ENCODE measurements around the gene TP73.

DNA sequence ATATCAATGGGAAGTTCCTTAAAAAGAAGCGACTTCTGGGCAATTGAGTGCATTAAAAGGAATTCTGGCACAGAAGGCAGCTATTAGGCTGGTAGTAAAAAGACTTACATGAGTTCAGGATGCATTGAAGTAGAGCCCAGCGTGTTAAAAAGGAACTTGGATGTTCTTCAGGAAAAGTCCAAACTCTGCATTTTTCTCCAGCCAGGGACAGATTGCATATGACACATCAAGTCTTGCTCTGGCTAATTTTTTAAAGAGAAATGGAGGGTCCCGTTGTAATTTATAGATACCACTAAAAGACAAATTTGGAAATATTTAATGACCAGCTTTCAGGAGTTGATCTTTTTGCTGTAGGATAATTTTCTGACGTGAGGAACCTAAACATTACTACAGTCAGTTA lies 26.3 kb upstream of the TP73 start:
- TF ChIP-seq, protein P1, sequence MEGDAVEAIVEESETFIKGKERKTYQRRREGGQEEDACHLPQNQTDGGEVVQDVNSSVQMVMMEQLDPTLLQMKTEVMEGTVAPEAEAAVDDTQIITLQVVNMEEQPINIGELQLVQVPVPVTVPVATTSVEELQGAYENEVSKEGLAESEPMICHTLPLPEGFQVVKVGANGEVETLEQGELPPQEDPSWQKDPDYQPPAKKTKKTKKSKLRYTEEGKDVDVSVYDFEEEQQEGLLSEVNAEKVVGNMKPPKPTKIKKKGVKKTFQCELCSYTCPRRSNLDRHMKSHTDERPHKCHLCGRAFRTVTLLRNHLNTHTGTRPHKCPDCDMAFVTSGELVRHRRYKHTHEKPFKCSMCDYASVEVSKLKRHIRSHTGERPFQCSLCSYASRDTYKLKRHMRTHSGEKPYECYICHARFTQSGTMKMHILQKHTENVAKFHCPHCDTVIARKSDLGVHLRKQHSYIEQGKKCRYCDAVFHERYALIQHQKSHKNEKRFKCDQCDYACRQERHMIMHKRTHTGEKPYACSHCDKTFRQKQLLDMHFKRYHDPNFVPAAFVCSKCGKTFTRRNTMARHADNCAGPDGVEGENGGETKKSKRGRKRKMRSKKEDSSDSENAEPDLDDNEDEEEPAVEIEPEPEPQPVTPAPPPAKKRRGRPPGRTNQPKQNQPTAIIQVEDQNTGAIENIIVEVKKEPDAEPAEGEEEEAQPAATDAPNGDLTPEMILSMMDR (IDR thresholded peaks at IDR 0.05; ENCODE audit: poor library complexity, severe bottlenecking), result no peak
- TF ChIP-seq TAF1 (IDR thresholded peaks at IDR 0.05; ENCODE audit: low read depth) (no peak), SMC3 (conservative IDR thresholded peaks at IDR 0.05; ENCODE audit: poor library complexity) (no peak), EZH2 (IDR thresholded peaks at IDR 0.05; ENCODE audit: borderline replicate concordance, insufficient read depth, low read length, poor library complexity, severe bottlenecking) (no peak), RAD21 (conservative IDR thresholded peaks at IDR 0.05) (no peak)
- TF ChIP-seq, protein P2, sequence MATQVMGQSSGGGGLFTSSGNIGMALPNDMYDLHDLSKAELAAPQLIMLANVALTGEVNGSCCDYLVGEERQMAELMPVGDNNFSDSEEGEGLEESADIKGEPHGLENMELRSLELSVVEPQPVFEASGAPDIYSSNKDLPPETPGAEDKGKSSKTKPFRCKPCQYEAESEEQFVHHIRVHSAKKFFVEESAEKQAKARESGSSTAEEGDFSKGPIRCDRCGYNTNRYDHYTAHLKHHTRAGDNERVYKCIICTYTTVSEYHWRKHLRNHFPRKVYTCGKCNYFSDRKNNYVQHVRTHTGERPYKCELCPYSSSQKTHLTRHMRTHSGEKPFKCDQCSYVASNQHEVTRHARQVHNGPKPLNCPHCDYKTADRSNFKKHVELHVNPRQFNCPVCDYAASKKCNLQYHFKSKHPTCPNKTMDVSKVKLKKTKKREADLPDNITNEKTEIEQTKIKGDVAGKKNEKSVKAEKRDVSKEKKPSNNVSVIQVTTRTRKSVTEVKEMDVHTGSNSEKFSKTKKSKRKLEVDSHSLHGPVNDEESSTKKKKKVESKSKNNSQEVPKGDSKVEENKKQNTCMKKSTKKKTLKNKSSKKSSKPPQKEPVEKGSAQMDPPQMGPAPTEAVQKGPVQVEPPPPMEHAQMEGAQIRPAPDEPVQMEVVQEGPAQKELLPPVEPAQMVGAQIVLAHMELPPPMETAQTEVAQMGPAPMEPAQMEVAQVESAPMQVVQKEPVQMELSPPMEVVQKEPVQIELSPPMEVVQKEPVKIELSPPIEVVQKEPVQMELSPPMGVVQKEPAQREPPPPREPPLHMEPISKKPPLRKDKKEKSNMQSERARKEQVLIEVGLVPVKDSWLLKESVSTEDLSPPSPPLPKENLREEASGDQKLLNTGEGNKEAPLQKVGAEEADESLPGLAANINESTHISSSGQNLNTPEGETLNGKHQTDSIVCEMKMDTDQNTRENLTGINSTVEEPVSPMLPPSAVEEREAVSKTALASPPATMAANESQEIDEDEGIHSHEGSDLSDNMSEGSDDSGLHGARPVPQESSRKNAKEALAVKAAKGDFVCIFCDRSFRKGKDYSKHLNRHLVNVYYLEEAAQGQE (IDR thresholded peaks at IDR 0.05; ENCODE audit: borderline replicate concordance), result no peak

Measured in neural cell (in vitro differentiated cells).